ENCODE data around the gene THBS3. TPM values are rescaled to one million over a fixed set of nuclear protein-coding genes. Genes with fewer than 3 reads are reported as not detected.

The THBS3 gene
- total RNA-seq, 2 experiments from 2014 or later: 25.5 to 26.1 TPM

DNA sequence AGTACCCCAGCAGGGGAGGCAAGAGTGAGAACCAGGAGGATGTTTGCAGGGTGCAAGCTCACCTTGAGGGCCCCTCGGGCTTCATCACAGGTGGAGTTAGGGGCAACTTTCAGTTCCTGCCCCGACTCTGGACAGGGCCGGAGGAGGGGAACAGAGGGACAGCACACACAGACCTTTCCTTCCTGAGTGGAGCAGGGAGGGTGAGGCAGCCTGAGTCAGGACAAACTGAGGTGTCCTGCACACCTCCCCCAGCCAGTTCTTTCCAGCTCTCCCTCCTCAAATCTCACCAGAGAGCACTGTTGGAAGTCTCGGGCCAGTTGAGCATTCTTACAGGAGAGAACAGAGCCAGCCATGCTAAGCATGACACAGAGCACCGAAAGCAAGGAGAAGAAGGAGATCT is 46.1 kb upstream of the THBS3 start:
- peak overlapping the region; percentile 49 for H3K27ac Mint-ChIP-seq
- Histone ChIP-seq H3K4me1 (ENCODE audit: insufficient read depth, low read length) (peaks cover 42% of the 10 kb centered on the region), H3K4me3 (ENCODE audit: low read length) (no peak overlapping the region), H3K36me3 (ENCODE audit: insufficient read depth, low read length) (peaks cover 23% of the 10 kb centered on the region), H3K27me3 (ENCODE audit: control insufficient read depth in 1 of 2, insufficient read depth in 2 of 2, low read length in 2 of 2) (no peaks in the 10 kb centered on the region), H3K27ac (ENCODE audit: low read depth in 1 of 2, low read length in 2 of 2) (no peak overlapping the region), H3K9me3 (ENCODE audit: control insufficient read depth in 1 of 2, insufficient read depth in 1 of 2, low read length in 2 of 2) (no peaks in the 10 kb centered on the region)
- POLR2A ChIA-PET: interaction anchor here (5.3 kb wide), 1 partner anchor 67 kb away, joined by 51 read pairs; the partner anchor contains the start of gene RUSC1
- H3K27me3 Mint-ChIP-seq: no peaks in the 10 kb centered on the region
- CTCF ChIA-PET: no interaction called here
- no peak for ATAC-seq (ENCODE audit: poor library complexity)
- intact Hi-C loops (cut with DNase I, micrococcal nuclease): loop anchor here in 1 of 2 experiments (2.0 to 10.0 kb wide), 2 partner anchors 19 to 251 kb away; partner anchors contain the start of gene CLK2
- H3K4me3 Mint-ChIP-seq: peak overlapping the region; percentile 84
- H3K36me3 Mint-ChIP-seq (ENCODE audit: low read depth): peaks cover 26% of the 10 kb centered on the region
- no peaks in the 10 kb centered on the region for H3K9me3 Mint-ChIP-seq
- DNase-seq: no peak
- peaks cover 40% of the 10 kb centered on the region for H3K4me1 Mint-ChIP-seq (ENCODE audit: low read depth)
- TF ChIP-seq, protein P1, sequence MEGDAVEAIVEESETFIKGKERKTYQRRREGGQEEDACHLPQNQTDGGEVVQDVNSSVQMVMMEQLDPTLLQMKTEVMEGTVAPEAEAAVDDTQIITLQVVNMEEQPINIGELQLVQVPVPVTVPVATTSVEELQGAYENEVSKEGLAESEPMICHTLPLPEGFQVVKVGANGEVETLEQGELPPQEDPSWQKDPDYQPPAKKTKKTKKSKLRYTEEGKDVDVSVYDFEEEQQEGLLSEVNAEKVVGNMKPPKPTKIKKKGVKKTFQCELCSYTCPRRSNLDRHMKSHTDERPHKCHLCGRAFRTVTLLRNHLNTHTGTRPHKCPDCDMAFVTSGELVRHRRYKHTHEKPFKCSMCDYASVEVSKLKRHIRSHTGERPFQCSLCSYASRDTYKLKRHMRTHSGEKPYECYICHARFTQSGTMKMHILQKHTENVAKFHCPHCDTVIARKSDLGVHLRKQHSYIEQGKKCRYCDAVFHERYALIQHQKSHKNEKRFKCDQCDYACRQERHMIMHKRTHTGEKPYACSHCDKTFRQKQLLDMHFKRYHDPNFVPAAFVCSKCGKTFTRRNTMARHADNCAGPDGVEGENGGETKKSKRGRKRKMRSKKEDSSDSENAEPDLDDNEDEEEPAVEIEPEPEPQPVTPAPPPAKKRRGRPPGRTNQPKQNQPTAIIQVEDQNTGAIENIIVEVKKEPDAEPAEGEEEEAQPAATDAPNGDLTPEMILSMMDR (IDR thresholded peaks at IDR 0.05): no peak

DNA sequence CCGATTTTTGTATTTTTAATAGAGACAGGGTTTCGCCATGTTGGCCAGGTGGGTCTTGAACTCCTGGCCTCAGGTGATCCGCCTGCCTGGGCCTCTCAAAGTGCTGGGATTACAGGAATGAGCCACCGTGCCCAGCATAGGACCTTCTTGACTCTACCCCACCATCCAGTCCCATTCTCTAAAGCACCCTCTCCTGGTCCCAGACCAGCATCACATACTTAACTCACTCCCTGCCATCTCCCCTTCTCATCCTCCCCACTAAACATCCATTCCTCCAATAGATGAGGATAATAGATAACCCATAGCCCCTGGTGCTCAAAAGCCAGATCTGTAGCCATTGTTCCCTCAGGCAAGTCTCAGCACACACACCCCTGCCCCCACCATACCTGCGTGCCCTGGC is 45.5 kb upstream of the THBS3 start:
- POLR2A ChIA-PET: interaction anchor here (5.3 kb wide), 1 partner anchor 68 kb away, joined by 51 read pairs; the partner anchor contains the start of gene RUSC1
- H3K4me1 ChIP-seq (ENCODE audit: insufficient read depth, low read length): peaks cover 42% of the 10 kb centered on the region
- peaks cover 21% of the 10 kb centered on the region for H3K36me3 Mint-ChIP-seq (ENCODE audit: low read depth)
- H3K36me3 ChIP-seq (ENCODE audit: insufficient read depth, low read length): peaks cover 18% of the 10 kb centered on the region
- H3K4me1 Mint-ChIP-seq (ENCODE audit: low read depth): peaks cover 40% of the 10 kb centered on the region
- H3K27me3 ChIP-seq (ENCODE audit: control insufficient read depth in 1 of 2, insufficient read depth in 2 of 2, low read length in 2 of 2): no peaks in the 10 kb centered on the region
- H3K9me3 Mint-ChIP-seq: no peaks in the 10 kb centered on the region
- no peak overlapping the region for H3K4me3 ChIP-seq (ENCODE audit: low read length)
- peak overlapping the region; percentile 84 for H3K4me3 Mint-ChIP-seq
- H3K27me3 Mint-ChIP-seq: no peaks in the 10 kb centered on the region
- no peak overlapping the region for H3K27ac Mint-ChIP-seq
- intact Hi-C loops (cut with DNase I, micrococcal nuclease): loop anchor here in 1 of 2 experiments (10.0 kb wide), 1 partner anchor 252 kb away; no protein-coding TSS in a partner anchor
- CTCF ChIA-PET: no interaction called here
- TF ChIP-seq, protein P1 (IDR thresholded peaks at IDR 0.05): no peak
- no peak overlapping the region for H3K27ac ChIP-seq (ENCODE audit: low read depth in 1 of 2, low read length in 2 of 2)
- DNase-seq (no peak), ATAC-seq (ENCODE audit: poor library complexity) (no peak)
- no peaks in the 10 kb centered on the region for H3K9me3 ChIP-seq (ENCODE audit: control insufficient read depth in 1 of 2, insufficient read depth in 1 of 2, low read length in 2 of 2)

DNA sequence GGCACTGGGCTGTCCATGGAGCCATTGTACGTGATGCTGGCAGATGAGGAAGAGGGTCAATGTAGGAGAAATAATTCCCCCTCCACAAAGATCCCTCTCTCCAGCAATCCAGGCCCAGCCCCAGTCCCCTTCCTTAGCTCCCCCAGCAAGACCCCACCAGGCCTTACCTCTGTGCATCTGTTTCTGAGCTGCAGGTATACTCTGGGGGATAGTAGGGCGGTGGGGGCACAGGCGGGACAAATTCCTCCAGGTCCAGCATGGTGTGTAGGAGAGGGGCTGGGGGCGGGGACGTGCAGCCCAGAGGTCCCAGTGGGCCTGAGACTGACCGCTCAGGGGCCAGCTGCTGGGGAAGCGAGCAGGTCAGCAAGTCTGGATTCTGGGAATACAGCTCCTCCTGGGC is 43.9 kb upstream of the THBS3 start:
- Histone ChIP-seq H3K27me3 (ENCODE audit: control insufficient read depth in 1 of 2, insufficient read depth in 2 of 2, low read length in 2 of 2) (no peaks in the 10 kb centered on the region), H3K4me1 (ENCODE audit: insufficient read depth, low read length) (peaks cover 42% of the 10 kb centered on the region), H3K4me3 (ENCODE audit: low read length) (no peak overlapping the region), H3K9me3 (ENCODE audit: control insufficient read depth in 1 of 2, insufficient read depth in 1 of 2, low read length in 2 of 2) (no peaks in the 10 kb centered on the region), H3K36me3 (ENCODE audit: insufficient read depth, low read length) (peaks cover 7% of the 10 kb centered on the region), H3K27ac (ENCODE audit: low read depth in 1 of 2, low read length in 2 of 2) (no peak overlapping the region)
- ATAC-seq (ENCODE audit: poor library complexity) (no peak), DNase-seq (no peak)
- POLR2A ChIA-PET: interaction anchor here (1.0 to 5.3 kb wide), 5 partner anchors 10 to 70 kb away, joined by 3 to 51 read pairs (median 12); partner anchors contain the start of genes CLK2, FDPS, MTX1 and RUSC1
- Mint-ChIP-seq H3K27me3 (no peaks in the 10 kb centered on the region), H3K36me3 (ENCODE audit: low read depth) (peaks cover 5% of the 10 kb centered on the region), H3K27ac (no peak overlapping the region), H3K4me1 (ENCODE audit: low read depth) (peaks cover 30% of the 10 kb centered on the region), H3K9me3 (no peaks in the 10 kb centered on the region), H3K4me3 (no peak overlapping the region)
- CTCF ChIA-PET: interaction anchor here (0.8 to 4.4 kb wide), 22 partner anchors 9 to 608 kb away, joined by 3 to 114 read pairs (median 6); partner anchors contain the start of genes HCN3, KRTCAP2, PKLR and RUSC1
- intact Hi-C loops (cut with DNase I, micrococcal nuclease): loop anchor here (2.0 to 10.0 kb wide), 2 partner anchors 57 to 253 kb away; partner anchors contain the start of gene FDPS (in 1 of the 2)
- TF ChIP-seq, protein P1 (IDR thresholded peaks at IDR 0.05): no peak
